Loucy (cell line): Measurements from ENCODE around the gene HACL1.
"Not testable (repeated sequence)": the region's sequence is repeated elsewhere in the genome, so short reads cannot be mapped to it uniquely, and the experiment has no call there.

Experiments
- EZH2phosphoT487 ChIP-seq: fragments of 200-600 bp; IDR thresholded peaks from 2 replicates; pipeline ENCODE4 v1.6.1; 2018; ENCODE audit warnings: antibody characterized with exemption, mild to moderate bottlenecking, moderate library complexity, borderline replicate concordance
- TF ChIP-seq, protein P1 (sequence below): fragments of 200-600 bp; sonication (generic); conservative IDR thresholded peaks from 2 replicates; pipeline ENCODE4 v1.5.1; 2014; ENCODE audit warnings: mild to moderate bottlenecking, antibody characterized with exemption, low read length

GRCh38 chr3:15604584-15604983 lies 3.2 kb upstream of the HACL1 start:
- TF ChIP-seq, protein P1, sequence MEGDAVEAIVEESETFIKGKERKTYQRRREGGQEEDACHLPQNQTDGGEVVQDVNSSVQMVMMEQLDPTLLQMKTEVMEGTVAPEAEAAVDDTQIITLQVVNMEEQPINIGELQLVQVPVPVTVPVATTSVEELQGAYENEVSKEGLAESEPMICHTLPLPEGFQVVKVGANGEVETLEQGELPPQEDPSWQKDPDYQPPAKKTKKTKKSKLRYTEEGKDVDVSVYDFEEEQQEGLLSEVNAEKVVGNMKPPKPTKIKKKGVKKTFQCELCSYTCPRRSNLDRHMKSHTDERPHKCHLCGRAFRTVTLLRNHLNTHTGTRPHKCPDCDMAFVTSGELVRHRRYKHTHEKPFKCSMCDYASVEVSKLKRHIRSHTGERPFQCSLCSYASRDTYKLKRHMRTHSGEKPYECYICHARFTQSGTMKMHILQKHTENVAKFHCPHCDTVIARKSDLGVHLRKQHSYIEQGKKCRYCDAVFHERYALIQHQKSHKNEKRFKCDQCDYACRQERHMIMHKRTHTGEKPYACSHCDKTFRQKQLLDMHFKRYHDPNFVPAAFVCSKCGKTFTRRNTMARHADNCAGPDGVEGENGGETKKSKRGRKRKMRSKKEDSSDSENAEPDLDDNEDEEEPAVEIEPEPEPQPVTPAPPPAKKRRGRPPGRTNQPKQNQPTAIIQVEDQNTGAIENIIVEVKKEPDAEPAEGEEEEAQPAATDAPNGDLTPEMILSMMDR, result not testable (repeated sequence)
- not testable (repeated sequence) for TF ChIP-seq EZH2phosphoT487
